Measurements from ENCODE around the gene UST. TPM values are rescaled to one million over a fixed set of nuclear protein-coding genes. Genes with fewer than 3 reads are reported as not detected.
"Not testable (repeated sequence)": the region's sequence is repeated elsewhere in the genome, so short reads cannot be mapped to it uniquely, and the experiment has no call there.

UST gene
- total RNA-seq, 2 experiments from 2014 or later: 1.5 to 2.3 TPM

- ATAC-seq (no peak), DNase-seq (no peak)
- CTCF ChIA-PET: interaction anchor here (1.7 kb wide), 1 partner anchor 166 kb away, joined by 6 read pairs; no protein-coding TSS in a partner anchor
- Mint-ChIP-seq H3K4me1 (peaks cover 13% of the 10 kb centered on the region), H3K27ac (no peak overlapping the region), H3K4me3 (no peak overlapping the region), H3K36me3 (no peaks in the 10 kb centered on the region), H3K27me3 (peaks cover 19% of the 10 kb centered on the region), H3K9me3 (ENCODE audit: low read depth) (no peaks in the 10 kb centered on the region)
Observed at GRCh38 chr6:148743476-148743875, 3.4 kb upstream of the UST start.

GRCh38 chr6:148745926-148746325 lies 904 bp upstream of the UST start:
- no peak for ATAC-seq
- CTCF ChIA-PET: interaction anchor here (0.7 to 1.4 kb wide), 2 partner anchors 14 to 35 kb away, joined by 3 read pairs; no protein-coding TSS in a partner anchor
- peaks cover 39% of the 10 kb centered on the region for H3K27me3 Mint-ChIP-seq
- no peaks in the 10 kb centered on the region for H3K9me3 Mint-ChIP-seq (ENCODE audit: low read depth)
- peaks cover 30% of the 10 kb centered on the region for H3K4me1 Mint-ChIP-seq
- H3K4me3 Mint-ChIP-seq: peak overlapping the region; percentile 88
- no peaks in the 10 kb centered on the region for H3K36me3 Mint-ChIP-seq
- DNase-seq: no peak
- no peak overlapping the region for H3K27ac Mint-ChIP-seq

DNA sequence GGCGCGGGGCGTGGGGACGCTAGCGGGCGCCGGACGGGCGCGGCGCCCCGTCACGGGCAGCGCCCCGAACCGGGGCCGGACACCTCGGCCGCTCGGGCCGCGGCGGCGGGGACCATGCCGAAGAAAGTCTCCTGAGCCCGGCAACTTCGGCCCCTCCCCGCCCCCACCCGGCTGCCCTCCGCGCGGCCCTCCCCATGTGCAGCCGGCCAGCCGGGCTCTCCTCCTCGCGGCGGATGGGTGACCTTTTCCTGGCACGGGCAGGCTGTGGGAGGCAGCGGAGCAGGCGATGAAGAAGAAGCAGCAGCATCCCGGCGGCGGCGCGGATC lies 278 bp downstream of the UST start:
- DNase-seq: no peak
- ATAC-seq: peak; percentile 40
- Mint-ChIP-seq H3K9me3 (ENCODE audit: low read depth) (no peaks in the 10 kb centered on the region), H3K27me3 (peaks cover 40% of the 10 kb centered on the region), H3K4me1 (peaks cover 30% of the 10 kb centered on the region), H3K36me3 (no peaks in the 10 kb centered on the region), H3K27ac (no peak overlapping the region), H3K4me3 (peak overlapping the region; percentile 88)
- CTCF ChIA-PET: interaction anchor here (1.0 to 3.4 kb wide), 3 partner anchors 12 to 201 kb away, joined by 3 to 32 read pairs (median 9); no protein-coding TSS in a partner anchor

DNA sequence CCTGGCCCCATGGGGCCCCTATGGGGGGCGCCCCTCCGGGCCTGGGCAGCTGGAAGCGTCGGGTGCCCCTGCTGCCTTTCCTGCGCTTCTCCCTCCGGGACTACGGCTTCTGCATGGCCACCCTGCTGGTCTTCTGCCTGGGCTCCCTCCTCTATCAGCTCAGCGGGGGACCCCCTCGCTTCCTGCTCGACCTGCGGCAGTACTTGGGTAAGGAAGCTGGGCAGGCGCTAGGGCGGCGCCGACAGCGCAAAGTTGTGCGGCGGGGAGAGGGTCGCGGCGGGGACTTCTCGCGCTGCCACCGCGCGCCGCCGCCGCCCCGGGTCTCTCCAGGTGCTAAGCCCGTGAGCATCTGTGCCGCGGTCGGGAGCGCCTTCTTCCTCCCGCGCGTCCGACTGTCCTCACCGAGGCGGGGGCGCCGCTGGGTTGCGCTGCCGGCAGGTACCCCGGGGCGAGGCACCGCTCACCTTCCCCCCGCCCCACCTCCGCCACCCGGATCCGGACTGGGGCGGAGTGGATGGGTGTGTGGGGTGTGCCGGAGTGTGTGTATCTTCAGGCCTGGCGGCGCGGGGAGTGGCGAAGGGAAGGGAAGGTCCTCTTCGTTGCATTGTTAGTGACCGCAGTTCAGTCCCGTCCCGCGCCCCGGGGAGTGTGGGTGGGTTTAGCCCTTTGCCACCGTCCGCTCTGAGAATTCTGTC lies 788 bp downstream of the UST start:
- CTCF ChIA-PET: interaction anchor here (0.7 to 3.4 kb wide), 4 partner anchors 12 to 220 kb away, joined by 3 to 32 read pairs (median 6); no protein-coding TSS in a partner anchor
- Mint-ChIP-seq H3K36me3 (no peaks in the 10 kb centered on the region), H3K4me3 (peak overlapping the region; percentile 66), H3K9me3 (ENCODE audit: low read depth) (no peaks in the 10 kb centered on the region), H3K27ac (no peak overlapping the region), H3K4me1 (peaks cover 30% of the 10 kb centered on the region), H3K27me3 (peaks cover 44% of the 10 kb centered on the region)
- DNase-seq (peak; percentile 57), ATAC-seq (peak; percentile 59)

GRCh38 chr6:148749674-148750073 lies 2.8 kb downstream of the UST start:
- H3K4me1 Mint-ChIP-seq: peaks cover 30% of the 10 kb centered on the region
- no peaks in the 10 kb centered on the region for H3K36me3 Mint-ChIP-seq
- no peaks in the 10 kb centered on the region for H3K9me3 Mint-ChIP-seq (ENCODE audit: low read depth)
- H3K27me3 Mint-ChIP-seq: peaks cover 41% of the 10 kb centered on the region
- CTCF ChIA-PET: interaction anchor here (3.4 kb wide), 1 partner anchor 10 kb away, joined by 32 read pairs; no protein-coding TSS in a partner anchor
- H3K27ac Mint-ChIP-seq: no peak overlapping the region
- no peak for ATAC-seq
- H3K4me3 Mint-ChIP-seq: no peak overlapping the region
- no peak for DNase-seq

GRCh38 chr6:148750838-148751792 lies 4.3 kb downstream of the UST start:
- no peak for ATAC-seq
- DNase-seq: no peak
- peaks cover 41% of the 10 kb centered on the region for H3K27me3 Mint-ChIP-seq
- no peaks in the 10 kb centered on the region for H3K36me3 Mint-ChIP-seq
- H3K4me1 Mint-ChIP-seq: peaks cover 25% of the 10 kb centered on the region
- no peaks in the 10 kb centered on the region for H3K9me3 Mint-ChIP-seq (ENCODE audit: low read depth)
- CTCF ChIA-PET: interaction anchor here (1.1 to 1.2 kb wide), 2 partner anchors 119 to 681 kb away, joined by 3 read pairs; no protein-coding TSS in a partner anchor
- no peak overlapping the region for H3K27ac Mint-ChIP-seq
- H3K4me3 Mint-ChIP-seq: no peak overlapping the region

DNA sequence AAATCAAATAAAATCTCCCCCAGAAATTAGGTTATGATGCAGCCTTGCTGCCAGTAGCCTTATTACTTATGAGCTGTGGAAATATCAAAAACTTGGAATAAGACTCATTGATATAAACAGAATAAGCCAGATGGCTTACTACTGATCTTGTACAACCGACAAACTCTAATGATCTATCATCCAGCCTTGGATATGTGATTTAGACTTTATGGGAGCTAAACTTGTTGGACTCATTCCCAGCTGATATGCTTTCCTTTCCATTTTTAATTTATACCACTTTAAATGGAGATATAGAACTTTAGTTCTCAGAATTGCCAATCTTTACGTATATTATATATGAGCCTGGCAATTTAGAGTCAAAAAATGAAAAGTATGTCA lies 5.0 kb downstream of the UST start:
- Mint-ChIP-seq H3K36me3 (no peaks in the 10 kb centered on the region), H3K4me1 (peaks cover 21% of the 10 kb centered on the region), H3K9me3 (ENCODE audit: low read depth) (no peaks in the 10 kb centered on the region), H3K4me3 (no peak overlapping the region), H3K27me3 (peaks cover 48% of the 10 kb centered on the region), H3K27ac (no peak overlapping the region)
- DNase-seq (no peak), ATAC-seq (no peak)
- CTCF ChIA-PET: interaction anchor here (1.1 to 1.2 kb wide), 2 partner anchors 118 to 680 kb away, joined by 3 read pairs; no protein-coding TSS in a partner anchor

- ATAC-seq; DNase-seq; H3K4me3 Mint-ChIP-seq; CTCF ChIA-PET; H3K9me3 Mint-ChIP-seq (ENCODE audit: low read depth); H3K27ac Mint-ChIP-seq; H3K36me3 Mint-ChIP-seq: not testable (repeated sequence)
- H3K4me1 Mint-ChIP-seq: peaks cover 28% of the 10 kb centered on the region
- peaks cover 45% of the 10 kb centered on the region for H3K27me3 Mint-ChIP-seq
Observed at GRCh38 chr6:148755379-148755778, 8.5 kb downstream of the UST start.

- ATAC-seq (no peak), DNase-seq (no peak)
- Mint-ChIP-seq H3K36me3 (peaks cover 2% of the 10 kb centered on the region), H3K9me3 (ENCODE audit: low read depth) (no peaks in the 10 kb centered on the region), H3K4me3 (peak overlapping the region; percentile 0), H3K27me3 (peaks cover 38% of the 10 kb centered on the region), H3K27ac (peak overlapping the region; percentile 19), H3K4me1 (peaks cover 51% of the 10 kb centered on the region)
- CTCF ChIA-PET: interaction anchor here (1.2 to 4.7 kb wide), 4 partner anchors 9 to 240 kb away, joined by 3 to 32 read pairs (median 3); no protein-coding TSS in a partner anchor
Observed at GRCh38 chr6:148757944-148758480, 11.2 kb downstream of the UST start.

- Mint-ChIP-seq H3K27ac (peak overlapping the region; percentile 19), H3K36me3 (peaks cover 2% of the 10 kb centered on the region), H3K27me3 (peaks cover 40% of the 10 kb centered on the region), H3K4me1 (peaks cover 51% of the 10 kb centered on the region), H3K9me3 (ENCODE audit: low read depth) (no peaks in the 10 kb centered on the region), H3K4me3 (peak overlapping the region; percentile 0)
- CTCF ChIA-PET: interaction anchor here (1.4 to 4.7 kb wide), 4 partner anchors 10 to 240 kb away, joined by 3 to 32 read pairs (median 8); no protein-coding TSS in a partner anchor
- DNase-seq: peak; percentile 80
- peak; percentile 72 for ATAC-seq
Observed at GRCh38 chr6:148758492-148758891, 11.7 kb downstream of the UST start.

GRCh38 chr6:148760258-148760534 lies 13.4 kb downstream of the UST start:
- Mint-ChIP-seq H3K36me3 (peaks cover 2% of the 10 kb centered on the region), H3K27me3 (peaks cover 43% of the 10 kb centered on the region), H3K27ac (no peak overlapping the region), H3K4me1 (peaks cover 51% of the 10 kb centered on the region), H3K9me3 (ENCODE audit: low read depth) (no peaks in the 10 kb centered on the region), H3K4me3 (peak overlapping the region; percentile 59)
- ATAC-seq: no peak
- no peak for DNase-seq
- CTCF ChIA-PET: interaction anchor here (1.2 to 4.7 kb wide), 5 partner anchors 12 to 266 kb away, joined by 3 to 32 read pairs (median 4); no protein-coding TSS in a partner anchor

GRCh38 chr6:148760568-148761526 lies 14.0 kb downstream of the UST start:
- ATAC-seq (peak; percentile 63), DNase-seq (peak; percentile 74)
- peak overlapping the region; percentile 59 for H3K4me3 Mint-ChIP-seq
- CTCF ChIA-PET: interaction anchor here (0.9 to 4.7 kb wide), 6 partner anchors 12 to 266 kb away, joined by 3 to 32 read pairs (median 4); no protein-coding TSS in a partner anchor
- H3K27ac Mint-ChIP-seq: peak overlapping the region; percentile 74
- H3K4me1 Mint-ChIP-seq: peaks cover 51% of the 10 kb centered on the region
- H3K27me3 Mint-ChIP-seq: peaks cover 43% of the 10 kb centered on the region
- H3K9me3 Mint-ChIP-seq (ENCODE audit: low read depth): no peaks in the 10 kb centered on the region
- peaks cover 2% of the 10 kb centered on the region for H3K36me3 Mint-ChIP-seq
